Right kidney (tissue), 1 donor: Measurements from ENCODE around the gene DLG1.
"Not testable (repeated sequence)": the region's sequence is repeated elsewhere in the genome, so short reads cannot be mapped to it uniquely, and the experiment has no call there.

Experiments used
- DNase-seq: peaks from one replicate; pipeline ENCODE4 v3.0.0-alpha.2; 2016

The DLG1 gene

DNA sequence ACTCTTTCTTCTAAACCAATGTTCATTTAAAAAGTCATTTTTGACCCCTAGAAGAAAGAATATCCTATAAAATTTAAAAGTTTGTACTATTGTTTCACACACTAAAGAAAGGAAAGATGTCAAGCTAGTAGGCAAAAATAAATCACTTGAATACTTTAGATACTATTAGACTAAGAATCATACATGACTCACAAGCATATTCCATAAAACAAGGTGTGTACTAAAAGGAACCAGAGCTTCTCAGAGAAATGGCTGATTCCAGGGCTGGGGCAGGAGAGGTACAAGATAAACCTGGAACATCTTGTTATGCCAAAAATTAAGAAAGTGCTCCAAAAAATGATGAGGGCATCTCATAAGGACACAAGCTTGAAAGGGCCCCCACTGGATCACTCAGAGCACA, 8.7 kb downstream of the DLG1 start:
- DNase-seq: no peak

DNA sequence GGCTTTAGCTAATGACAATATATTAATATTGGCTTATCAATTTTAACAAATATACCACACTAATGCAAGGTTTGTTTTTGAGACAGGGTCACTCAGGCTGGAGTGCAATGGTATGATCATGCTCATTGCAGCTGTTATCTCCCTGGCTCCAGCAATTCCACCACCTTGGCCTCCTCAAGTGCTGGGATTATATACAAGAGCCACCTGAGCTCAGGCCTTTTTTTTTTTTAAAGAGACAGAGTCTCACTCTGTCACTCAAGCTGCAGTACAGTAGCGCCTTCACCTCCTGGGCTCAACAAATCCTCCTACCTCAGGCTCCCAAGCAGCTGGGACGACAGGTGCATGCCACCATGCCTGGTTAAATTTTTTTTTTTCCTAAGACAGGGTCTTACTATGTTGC, 11.7 kb downstream of the DLG1 start:
- no peak for DNase-seq

DNA sequence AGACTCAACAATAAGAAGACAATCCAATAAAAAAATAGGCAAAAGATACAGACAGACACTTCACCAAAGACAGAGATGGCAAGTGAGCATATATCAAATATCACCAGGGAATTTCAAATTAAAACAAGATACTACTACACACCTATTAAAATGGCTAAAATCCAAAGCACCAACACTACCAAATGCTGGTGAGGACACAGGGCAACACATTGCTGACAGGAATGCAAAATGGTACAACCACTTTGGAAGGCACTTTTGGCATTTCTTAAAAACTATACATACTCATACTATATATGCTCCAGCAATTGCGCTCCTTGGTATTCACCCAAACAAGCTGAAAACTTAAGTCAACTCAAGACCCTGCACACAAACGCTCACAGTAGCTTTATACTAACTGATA, 12.9 kb downstream of the DLG1 start:
- no peak for DNase-seq

DNA sequence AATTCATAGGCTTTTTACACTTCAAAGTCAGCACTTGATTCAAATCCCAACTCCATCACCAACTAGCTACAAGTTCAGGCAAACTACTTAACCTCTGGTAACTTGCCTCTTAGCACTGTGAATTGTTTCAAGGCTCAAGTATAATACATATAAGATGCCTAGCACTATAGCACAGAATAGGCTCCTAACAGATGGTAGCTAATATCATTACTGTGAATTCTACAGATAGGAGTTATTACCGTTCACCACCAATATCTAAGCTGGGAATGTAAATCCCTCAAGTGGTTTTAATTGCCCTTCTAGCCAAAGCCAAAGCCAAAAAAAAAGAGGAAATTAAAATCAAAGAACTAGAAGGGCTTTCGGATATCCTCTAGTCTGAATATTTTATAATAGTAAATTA, 15.4 kb downstream of the DLG1 start:
- no peak for DNase-seq

DNA sequence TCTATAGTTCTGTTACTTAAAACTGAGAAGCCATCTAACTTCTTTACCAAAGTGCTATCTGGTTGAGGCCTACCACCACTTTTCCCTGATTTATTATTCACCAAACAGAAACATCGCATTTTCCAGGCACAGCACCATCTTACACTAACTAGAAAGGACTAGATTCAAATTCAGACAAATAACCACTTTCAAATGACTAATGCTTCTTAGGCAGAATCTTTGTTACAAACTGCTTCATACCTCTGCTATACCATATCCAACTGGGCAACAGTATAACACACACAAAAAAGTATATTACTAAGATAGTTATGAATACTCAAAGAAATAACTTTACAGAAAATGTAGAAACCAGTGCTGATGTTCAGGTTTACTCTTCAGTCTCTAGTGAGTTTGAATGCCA, 16.6 kb downstream of the DLG1 start:
- DNase-seq: no peak

DNA sequence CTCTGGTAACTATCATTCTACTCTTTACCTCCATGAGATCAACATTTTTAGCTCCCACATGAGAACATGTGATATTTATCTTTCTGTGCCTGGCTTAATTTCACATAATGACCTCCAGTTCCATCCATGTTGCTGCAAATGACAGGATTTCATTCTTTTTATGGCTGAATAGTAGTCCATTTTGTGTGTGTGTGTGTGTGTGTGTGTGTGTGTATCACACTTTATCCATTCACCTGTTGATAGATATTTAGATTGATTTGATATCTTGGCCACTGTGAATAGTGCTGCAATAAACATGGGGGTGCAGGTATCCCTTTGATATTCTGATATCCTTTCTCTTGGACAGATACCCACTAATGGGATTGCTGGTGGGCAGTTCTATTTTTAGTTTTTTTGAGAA, 18.3 kb downstream of the DLG1 start:
- DNase-seq: no peak

DNA sequence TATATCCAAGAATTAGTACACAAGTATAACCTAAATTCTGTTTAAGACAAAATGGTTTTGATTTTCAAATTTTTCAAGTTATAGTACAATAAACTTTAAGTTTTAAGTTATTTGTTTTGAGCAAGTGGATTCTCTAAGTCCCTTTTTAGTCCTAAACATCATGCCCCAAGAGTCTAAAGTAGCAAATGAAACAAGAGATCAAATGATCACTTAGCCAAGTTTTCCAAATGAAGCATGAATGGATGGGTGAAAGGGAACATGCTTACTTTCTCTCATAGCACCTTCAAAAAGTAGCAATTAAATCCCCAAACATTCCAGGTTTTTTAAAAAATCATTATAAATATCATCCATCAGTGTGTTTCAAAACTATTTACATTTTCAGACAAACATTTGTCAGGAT, 19.5 kb downstream of the DLG1 start:
- DNase-seq: no peak

DNA sequence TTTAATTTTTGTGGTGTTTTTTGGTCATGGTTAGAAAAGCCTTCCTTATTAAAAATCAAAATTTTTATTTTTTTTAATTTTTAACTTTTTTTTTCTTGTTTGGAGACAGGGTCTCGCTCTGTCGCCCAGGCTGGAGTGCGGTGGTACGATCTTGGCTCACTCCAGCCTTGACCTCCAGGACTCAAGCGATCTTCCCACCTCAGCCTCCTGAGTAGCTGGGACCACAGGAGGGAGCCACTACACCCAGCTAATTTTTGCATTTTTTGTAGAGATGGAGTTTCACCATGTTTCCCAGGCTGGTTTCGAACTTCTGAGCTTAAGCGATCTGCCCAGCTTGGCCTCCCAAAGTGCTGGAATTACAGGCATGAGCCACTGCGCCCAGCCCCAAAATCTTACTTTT, 21.6 kb downstream of the DLG1 start:
- DNase-seq: not testable (repeated sequence)

DNA sequence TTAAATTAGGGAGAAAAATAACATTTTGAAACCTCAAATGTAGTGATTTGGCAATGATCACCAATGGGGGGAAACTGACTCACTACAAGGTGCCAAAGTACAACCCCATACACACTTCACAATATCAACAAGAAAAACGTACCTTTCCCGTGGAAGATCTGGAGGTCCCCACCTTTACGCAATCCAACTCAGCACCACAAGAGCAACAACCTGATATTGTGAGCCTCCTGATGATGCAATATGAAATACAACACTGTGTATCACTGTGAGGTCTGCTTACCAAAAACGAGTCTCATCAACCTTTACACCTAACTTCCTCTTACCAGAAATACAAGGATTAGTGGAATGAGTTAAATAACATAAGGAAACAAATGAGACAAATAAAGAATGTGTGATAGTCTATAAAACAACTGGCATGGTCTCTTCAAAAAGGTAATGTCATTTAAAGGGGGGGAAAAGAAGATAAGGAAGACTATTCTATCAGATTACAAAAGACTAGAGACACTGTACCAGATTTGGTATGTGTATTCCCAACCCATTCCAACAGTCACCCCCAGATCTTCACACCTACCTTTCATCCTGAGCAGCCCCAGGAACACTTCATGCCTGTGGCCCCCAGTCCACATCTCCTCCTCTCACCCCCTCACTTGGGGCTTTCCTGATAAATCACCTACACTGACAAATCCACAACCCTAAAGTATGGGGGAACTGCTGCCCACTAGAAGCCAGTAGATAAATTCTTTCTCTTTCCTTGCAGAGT, 27.7 kb downstream of the DLG1 start:
- DNase-seq: no peak

DNA sequence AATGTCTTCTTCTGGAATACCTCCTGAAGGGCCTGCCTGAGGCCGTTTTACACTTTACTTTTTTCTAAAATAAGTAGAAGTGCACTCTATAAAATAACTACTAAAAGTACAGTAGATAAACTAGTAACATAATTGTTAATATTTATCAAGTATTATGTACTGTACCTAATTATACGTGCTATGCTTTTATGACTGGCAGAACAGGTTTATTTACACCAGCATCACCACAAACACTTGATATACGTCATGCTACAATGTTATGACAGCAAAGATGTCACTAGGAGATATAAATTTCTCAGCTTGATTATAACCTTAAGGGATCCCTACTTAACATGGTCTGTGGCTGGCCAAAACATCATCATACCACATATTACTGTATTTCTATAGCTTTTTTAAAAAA, 29.4 kb downstream of the DLG1 start:
- no peak for DNase-seq

DNA sequence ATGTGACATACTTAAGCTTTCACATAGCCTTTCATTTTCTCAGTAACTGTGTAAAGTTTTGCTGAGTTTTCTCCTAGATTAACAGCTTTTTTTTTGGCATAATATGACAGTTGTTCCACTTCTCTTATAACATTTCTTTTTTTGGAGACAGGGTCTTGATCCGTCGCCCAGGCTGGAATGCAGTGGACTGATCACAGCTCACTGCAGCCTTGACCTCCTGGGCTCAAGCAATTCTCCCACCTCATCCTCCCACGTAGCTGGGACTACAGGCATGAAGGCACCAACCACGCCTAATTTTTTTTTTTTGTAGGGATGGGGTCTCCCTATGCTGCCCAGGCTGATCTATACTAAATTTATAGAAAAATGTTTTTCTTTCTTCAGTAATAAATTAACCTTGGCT, 30.1 kb downstream of the DLG1 start:
- no peak for DNase-seq

DNA sequence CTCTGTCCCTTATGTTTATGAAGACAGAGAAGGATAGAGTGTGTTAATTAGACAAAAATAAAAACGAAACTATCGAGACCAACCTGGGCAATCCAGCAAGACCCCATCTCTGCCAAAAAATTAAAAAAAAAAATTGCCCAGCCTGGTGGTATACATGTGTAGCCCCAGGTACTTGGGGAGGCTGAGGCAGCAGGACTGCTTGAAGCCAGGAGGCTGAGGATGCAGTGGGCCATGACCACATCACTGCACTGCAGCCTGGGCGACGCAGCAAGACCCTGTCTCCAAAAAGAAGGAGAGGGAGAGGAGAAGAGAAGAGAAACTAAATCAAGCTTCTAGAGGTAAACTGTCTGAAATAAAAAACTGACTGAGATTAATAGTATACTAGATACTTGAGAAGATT, 32.1 kb downstream of the DLG1 start:
- no peak for DNase-seq

DNA sequence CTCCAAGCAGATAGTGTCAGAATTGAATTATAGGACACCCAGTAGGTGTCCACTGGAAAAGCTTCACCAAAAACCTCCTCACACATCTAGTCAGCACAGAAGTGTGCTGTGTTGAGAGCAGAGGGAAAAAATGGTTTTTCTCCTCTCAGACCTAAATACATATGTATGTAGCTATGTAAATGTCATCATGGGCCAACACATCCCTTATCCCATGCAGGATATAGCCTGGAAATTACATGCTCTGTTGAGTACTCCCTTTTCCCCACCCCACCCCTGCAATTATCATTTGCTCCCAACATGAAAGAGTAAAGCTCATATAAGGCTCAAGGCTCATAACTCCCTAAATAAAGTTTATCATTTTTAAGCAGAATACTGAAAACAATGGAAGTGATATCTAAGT, 35.7 kb downstream of the DLG1 start:
- DNase-seq: no peak

DNA sequence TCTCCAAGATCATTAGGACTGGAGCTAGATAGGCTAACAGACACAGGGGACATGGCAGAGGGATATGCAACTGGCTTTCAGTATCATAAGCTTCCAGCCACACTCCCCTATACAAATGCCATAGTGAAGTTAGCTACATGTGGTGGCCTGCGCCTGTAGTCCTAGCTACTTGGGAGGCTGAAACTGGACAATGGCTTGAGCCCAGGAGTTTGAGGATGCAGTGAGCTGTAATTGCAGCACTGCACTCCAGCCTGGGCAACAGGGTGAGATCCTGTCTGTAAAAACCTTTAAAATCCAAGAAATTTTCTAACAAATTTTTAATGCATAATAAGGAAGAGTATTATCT, 37.3 kb downstream of the DLG1 start:
- no peak for DNase-seq

DNA sequence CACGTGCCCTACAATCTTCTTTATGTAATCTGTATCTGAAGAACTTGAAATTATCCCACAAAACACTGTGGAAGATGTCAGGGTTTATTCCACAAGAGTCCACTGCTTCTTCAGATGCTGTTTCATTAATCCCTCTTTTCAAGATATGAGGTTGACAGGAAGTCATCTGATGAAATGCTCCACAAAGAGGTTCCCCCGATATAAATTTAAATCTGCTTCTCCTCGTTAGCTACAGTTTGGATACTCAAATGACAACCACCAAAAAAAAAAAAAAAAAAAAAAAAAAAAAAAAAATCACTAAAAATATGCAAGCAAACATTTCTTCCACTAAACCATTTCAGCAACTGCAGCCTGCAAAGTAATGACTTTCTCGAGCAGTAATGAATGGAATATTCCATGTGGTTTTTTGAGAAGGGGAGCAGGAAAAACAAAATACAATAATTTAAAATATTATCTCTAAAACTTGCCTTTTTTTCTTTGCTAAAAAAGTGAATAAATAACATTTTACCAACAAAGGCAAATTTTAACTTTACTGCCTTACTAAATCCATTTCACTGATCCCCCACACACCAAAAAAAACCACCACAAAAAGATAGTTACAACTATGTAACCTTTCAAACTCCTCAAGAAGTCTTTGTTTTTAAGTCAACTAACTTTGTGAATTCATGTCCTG, 37.8 kb downstream of the DLG1 start:
- DNase-seq: no peak

DNA sequence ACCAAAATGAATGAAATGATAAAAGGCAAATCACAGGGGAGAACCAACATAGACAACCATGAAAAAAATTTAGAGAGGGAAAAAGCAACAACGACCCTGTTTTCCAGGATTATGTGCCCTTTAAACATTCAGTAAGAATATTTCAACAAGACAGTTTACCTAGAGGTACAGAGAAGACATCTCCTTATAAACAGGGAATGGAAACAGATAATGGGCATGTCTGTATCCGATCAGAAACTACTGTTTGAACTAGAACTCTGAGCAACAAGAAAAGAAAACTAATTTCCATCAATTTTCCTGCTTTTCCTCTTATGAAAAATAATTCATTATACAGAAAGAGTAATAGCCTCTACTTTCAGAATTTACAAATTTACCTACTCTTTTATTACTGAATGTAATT, 39.3 kb downstream of the DLG1 start:
- DNase-seq: no peak

DNA sequence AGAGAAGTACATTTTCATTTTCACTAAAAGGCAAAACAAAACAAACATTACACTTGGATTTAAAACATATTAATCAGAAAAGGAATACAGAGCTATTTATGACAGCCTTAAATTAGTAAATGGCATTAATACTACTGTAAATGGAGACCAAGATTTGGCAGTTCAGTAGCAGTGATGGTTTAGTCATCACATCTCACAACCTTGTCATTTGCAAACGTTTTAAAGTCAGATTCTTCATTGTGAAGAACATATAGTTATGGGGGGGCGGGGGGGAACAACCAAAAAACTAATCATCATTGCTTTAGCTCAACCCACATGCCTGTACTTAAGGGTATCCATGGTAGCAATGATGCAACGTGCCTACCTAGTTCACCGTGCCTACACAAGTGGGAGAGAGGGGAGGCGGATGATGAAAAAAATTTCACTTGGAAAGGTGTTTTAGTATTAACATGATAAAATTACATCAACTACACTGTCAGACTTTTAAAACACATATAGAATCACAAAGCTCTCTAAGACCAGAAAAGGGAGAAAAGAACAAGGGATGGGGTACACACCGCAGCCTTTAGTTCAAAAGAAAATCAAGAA, 40.1 kb downstream of the DLG1 start:
- DNase-seq: no peak

DNA sequence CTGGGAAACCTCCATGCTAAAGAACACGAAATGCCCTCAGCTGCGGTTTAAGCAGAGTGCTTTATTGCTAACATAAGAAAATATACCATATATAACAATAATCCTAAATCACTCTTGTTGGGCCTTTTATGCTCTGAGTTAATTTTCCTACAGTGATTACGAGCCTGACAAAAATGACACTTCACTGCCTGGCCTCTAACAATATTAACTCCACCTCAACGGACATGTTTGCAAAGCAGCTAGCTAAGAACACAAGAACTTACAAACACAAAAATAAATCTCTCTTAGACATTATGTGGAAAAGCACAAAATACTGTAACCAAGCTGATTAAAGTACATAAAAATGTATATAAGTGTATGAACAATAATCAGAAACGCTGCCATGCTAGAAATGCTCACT, 40.7 kb downstream of the DLG1 start:
- no peak for DNase-seq

DNA sequence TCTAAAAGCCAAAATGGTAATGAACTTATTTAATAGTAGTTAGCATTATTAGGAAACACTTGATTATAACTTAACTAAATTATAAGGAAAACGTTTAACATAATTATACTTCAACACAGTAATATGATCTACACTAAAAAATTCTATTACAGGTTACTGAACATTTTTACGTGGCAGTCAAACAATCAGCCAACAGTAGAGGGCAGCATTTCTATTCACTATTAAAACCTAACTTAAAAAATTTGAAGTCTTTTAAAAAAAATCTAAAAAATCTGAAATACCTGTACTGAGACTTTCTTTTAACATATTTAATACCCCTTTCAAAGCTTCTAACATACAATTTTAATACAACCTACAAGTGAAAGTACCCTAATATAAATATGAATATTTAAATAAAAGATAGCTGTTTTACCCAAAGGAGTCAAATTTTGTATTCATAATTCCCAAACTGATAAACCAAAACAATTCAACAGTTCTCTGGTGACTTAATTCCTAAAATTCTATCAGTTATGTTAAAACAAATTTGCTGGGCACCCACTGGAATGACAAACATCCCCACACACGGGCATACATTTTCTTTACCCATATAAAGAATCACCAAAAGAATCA, 41.5 kb downstream of the DLG1 start:
- no peak for DNase-seq

DNA sequence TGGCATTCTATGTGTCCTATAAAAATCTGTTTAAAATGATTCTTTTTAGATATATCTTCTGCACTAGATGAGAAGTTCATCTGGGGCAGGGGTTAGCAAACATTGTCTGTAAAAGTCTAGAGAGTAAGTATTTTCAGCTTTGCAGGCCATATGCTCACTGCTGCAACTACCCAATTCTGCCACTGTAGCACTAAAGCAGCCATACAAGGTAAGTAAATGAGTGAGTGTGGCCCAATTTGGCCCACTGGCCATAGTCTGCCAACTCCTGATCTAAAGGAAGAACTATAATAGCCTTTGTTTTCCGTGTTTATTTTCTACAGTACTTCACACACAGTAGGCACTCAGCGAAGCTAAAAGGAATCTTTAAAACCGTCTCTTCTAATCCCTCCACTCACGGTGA, 42.3 kb downstream of the DLG1 start:
- no peak for DNase-seq

DNA sequence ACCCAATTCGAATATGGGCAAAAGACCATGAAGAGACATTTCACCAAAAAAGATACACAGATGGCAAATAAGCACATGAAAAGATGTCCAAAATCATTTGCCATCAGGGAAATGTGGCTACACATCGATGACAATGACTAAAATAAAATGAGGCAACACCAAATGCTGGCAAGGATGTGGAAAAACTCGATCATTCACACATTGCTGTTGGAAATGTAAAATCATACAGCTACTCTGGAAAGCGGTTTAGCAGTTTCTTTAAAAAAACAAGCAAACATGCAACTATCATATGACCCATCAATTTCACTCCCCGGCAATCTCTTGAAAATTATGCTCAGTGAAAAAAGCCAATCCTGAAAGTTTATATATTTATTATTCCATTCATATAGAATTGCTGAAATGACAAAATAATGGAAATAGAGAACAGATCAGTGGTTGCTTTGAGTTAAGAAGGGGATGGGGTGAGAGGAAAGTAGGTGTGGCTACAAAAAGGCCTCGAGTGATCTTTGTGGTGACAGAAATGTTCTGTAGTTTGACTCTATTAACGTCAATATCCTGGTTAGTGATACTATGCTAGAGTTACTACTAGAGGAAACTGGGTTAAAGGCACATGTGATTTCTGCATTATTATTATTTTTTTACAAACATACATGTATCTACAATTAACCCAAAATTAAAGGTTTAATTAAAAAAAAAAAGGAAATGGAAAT, 45.0 kb downstream of the DLG1 start:
- DNase-seq: no peak

DNA sequence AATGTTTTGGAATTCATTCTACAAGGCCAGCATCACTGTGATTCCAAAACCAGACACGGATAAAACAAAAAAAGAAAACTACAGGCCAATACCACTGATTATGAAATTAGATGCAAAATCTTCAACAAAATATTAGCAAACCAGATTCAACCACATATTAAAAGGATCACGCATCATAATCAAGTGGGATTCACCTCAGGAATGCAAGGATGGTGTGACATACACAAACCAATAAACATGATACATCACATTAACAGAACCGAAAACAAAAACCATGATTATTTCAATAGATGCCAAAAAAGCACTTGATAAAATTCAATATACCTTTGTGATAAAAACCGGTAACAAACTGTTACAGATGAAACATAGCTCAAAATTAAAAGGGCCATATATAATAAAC, 48.9 kb downstream of the DLG1 start:
- no peak for DNase-seq

DNA sequence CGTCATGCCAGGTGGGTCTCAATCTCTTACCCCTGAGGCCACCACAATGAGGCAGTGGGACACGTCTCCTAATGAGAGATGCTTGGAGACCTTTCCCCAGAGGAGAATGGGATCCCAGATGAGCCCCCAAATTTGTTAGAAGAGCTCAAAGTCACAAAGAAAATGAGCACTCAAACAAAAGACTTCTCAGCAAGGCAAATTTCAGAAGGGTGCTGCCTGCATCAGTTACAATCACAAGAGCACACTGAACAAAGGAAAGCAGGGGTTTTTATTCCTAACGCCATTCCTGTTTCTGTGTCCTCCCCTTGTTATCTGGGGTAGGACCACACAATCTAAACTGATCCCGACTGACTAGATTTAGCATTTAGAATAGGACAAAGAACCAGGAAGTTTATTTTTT, 50.1 kb downstream of the DLG1 start:
- DNase-seq: no peak
